Activated CD8-positive, alpha-beta T cell treated with anti-CD3 and anti-CD28 coated beads for 36 hours (primary cell): ENCODE measurements around the gene GSK3B. TPM values are rescaled to one million over a fixed set of nuclear protein-coding genes. Genes with fewer than 3 reads are reported as not detected.
A peak's percentile ranks its signal among the peaks of the same experiment; 100 is the strongest.
"Not testable (repeated sequence)": the region's sequence is repeated elsewhere in the genome, so short reads cannot be mapped to it uniquely, and the experiment has no call there.

Experiments
- ATAC-seq: fragments of 200-7000 bp; cut with Tn5 transposase; one replicate; pipeline ENCODE4 v1.10.0; 2021; ENCODE audit warnings: mild to moderate bottlenecking, moderate library complexity
- CTCF ChIA-PET: fragments of 350-600 bp; sonication (Branson Sonifier 250); formaldehyde crosslinking; loops from one replicate; lab custom pipeline; 2021; ENCODE audit warnings: antibody characterized with exemption; lab: Charles Lee
- POLR2A ChIA-PET: fragments of 350-600 bp; sonication (Branson Sonifier 250); formaldehyde crosslinking; loops from one replicate; lab custom pipeline; 2021; ENCODE audit warnings: antibody characterized with exemption; lab: Charles Lee
- DNase-seq: peaks from one replicate; pipeline ENCODE4 v3.0.0-alpha.2; 2020
- H3K27ac Mint-ChIP-seq: one replicate; pipeline ENCODE4 v1.8.0; 2021; ENCODE audit warnings: mild to moderate bottlenecking, mixed read lengths
- H3K27me3 Mint-ChIP-seq: one replicate; pipeline ENCODE4 v1.8.0; 2021; ENCODE audit warnings: mixed read lengths
- H3K36me3 Mint-ChIP-seq: one replicate; pipeline ENCODE4 v1.8.0; 2021; ENCODE audit warnings: low read depth, mixed read lengths
- H3K4me1 Mint-ChIP-seq: one replicate; pipeline ENCODE4 v1.8.0; 2021; ENCODE audit warnings: low read depth, mixed read lengths
- H3K4me3 Mint-ChIP-seq: one replicate; pipeline ENCODE4 v1.8.0; 2021; ENCODE audit warnings: mild to moderate bottlenecking, moderate library complexity, mixed read lengths
- H3K9me3 Mint-ChIP-seq: one replicate; pipeline ENCODE4 v1.8.0; 2021; ENCODE audit warnings: mixed read lengths
- intact Hi-C: fragments of 100-400 bp; cut with micrococcal nuclease; formaldehyde crosslinking; loops from one replicate; pipeline ENCODE4 v1.10.0; 2022
- total RNA-seq, 2 experiments: library from RNA; stranded (reverse); gene quantifications; one replicate each; pipeline ENCODE4 v1.2.3, GENCODE V29; 2021
- TF ChIP-seq, protein P1 (sequence below): fragments of 200-600 bp; IDR thresholded peaks from one replicate; pipeline ENCODE4 v1.8.0; 2022; ENCODE audit warnings: antibody characterized with exemption, mild to moderate bottlenecking

GSK3B gene
- total RNA-seq, 2 experiments from 2014 or later = 29.0 to 32.1 TPM

DNA sequence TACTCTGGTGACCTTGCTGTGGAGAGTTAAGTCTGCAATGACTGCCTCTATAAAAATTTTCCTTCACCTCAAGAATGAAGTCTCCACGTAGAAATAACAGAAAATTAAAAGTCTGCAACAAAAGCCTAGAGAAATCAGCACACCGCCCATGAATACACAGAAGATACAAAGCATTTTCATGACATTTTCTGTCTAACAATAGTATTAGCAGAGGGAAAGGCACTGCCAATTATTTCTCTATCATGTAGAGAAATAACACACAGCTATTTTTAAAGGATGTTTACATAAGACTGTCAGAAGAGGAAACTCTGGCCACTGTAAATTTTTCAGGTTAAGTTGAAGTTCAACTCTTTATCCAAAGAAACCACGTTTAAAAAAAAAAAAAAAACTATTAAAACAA lies 80.8 kb downstream of the GSK3B start:
- Mint-ChIP-seq H3K9me3 (peaks cover 9% of the 10 kb centered on the region), H3K4me3 (no peak overlapping the region), H3K36me3 (peaks cover 2% of the 10 kb centered on the region), H3K27ac (no peak overlapping the region), H3K4me1 (peaks cover 62% of the 10 kb centered on the region), H3K27me3 (no peaks in the 10 kb centered on the region)
- TF ChIP-seq, protein P1, sequence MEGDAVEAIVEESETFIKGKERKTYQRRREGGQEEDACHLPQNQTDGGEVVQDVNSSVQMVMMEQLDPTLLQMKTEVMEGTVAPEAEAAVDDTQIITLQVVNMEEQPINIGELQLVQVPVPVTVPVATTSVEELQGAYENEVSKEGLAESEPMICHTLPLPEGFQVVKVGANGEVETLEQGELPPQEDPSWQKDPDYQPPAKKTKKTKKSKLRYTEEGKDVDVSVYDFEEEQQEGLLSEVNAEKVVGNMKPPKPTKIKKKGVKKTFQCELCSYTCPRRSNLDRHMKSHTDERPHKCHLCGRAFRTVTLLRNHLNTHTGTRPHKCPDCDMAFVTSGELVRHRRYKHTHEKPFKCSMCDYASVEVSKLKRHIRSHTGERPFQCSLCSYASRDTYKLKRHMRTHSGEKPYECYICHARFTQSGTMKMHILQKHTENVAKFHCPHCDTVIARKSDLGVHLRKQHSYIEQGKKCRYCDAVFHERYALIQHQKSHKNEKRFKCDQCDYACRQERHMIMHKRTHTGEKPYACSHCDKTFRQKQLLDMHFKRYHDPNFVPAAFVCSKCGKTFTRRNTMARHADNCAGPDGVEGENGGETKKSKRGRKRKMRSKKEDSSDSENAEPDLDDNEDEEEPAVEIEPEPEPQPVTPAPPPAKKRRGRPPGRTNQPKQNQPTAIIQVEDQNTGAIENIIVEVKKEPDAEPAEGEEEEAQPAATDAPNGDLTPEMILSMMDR = no peak
- ATAC-seq (no peak), DNase-seq (no peak)
- intact Hi-C loops = no loop called here
- CTCF ChIA-PET = no interaction called here
- POLR2A ChIA-PET = no interaction called here

DNA sequence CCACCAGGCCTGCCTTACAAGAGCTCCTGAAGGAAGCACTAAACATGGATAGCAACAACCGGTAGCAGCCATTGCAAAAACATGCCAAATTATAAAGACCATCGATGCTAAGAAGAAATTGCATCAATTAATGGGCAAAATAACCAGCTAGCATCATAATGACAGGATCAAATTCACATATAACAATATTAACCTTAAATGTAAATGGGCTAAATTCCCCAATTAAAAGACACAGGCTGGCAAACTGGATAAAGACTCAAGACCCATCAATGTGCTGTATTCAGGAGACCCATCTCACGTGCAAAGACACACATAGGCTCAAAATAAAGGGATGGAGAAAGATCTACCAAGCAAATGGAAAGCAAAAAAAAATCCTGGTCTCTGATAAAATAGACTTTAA lies 88.5 kb downstream of the GSK3B start:
- ATAC-seq, H3K4me3 Mint-ChIP-seq, POLR2A ChIA-PET, DNase-seq, intact Hi-C loops, H3K27me3 Mint-ChIP-seq: not testable (repeated sequence)
- CTCF ChIA-PET = interaction anchor here (2.0 kb wide), 1 partner anchor 14 kb away, joined by 4 read pairs; no protein-coding TSS in a partner anchor
- Mint-ChIP-seq H3K36me3 (peaks cover 39% of the 10 kb centered on the region), H3K4me1 (peaks cover 71% of the 10 kb centered on the region), H3K9me3 (peaks cover 39% of the 10 kb centered on the region), H3K27ac (peak overlapping the region; percentile 17)

DNA sequence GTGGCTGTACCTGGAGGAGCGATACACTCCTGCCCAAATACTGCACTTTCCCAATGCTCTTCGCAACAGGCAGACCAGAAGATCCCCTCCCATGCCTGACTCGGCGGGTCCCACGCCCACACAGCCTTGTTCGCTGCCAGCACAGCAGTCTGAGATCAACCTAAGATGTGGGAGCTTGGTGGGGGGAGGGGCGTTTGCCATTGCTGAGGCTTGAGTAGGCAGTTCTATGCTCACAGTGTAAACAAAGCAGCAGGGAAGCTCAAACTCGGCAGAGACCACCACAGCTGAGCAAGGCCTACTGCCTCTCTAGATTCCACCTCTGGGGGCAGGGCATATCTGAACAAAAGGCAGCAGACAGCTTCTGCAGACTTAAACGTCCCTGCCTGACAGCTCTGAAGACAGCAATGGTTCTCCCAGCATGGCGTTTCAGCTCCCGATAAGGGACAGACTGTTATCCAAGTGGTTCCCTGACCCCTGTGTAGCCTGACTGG lies 90.2 kb downstream of the GSK3B start:
- POLR2A ChIA-PET, H3K4me3 Mint-ChIP-seq, H3K27me3 Mint-ChIP-seq, intact Hi-C loops, H3K27ac Mint-ChIP-seq: not testable (repeated sequence)
- Mint-ChIP-seq H3K9me3 (peaks cover 37% of the 10 kb centered on the region), H3K36me3 (peaks cover 55% of the 10 kb centered on the region), H3K4me1 (peaks cover 67% of the 10 kb centered on the region)
- ATAC-seq = peak; percentile 64
- DNase-seq = peak; percentile 72
- CTCF ChIA-PET = interaction anchor here (2.0 kb wide), 1 partner anchor 15 kb away, joined by 4 read pairs; no protein-coding TSS in a partner anchor

DNA sequence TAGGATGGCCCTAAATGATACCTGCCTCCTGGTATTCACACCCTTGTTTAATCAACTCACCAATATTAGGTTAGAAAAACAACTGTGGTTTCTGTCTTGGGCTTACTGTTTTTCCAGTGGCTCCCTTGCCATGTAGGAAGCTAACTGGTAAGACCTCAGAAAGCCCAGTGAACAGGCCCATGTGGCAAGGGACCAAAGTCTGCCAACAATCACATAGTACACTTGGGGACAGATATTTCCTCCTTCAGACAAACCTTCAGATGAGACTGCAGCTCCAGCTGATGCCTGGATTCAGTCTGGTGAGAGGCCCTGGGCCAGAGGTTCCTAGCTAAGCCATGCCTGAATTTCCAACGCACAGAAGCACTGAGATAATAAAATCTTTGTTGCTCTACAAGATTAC lies 96.1 kb downstream of the GSK3B start:
- ChIA-PET POLR2A (no interaction called here), CTCF (no interaction called here)
- H3K27ac Mint-ChIP-seq = no peak overlapping the region
- no peak overlapping the region for H3K4me3 Mint-ChIP-seq
- ATAC-seq (no peak), DNase-seq (no peak)
- TF ChIP-seq, protein P1 = no peak
- no peaks in the 10 kb centered on the region for H3K27me3 Mint-ChIP-seq
- intact Hi-C loops = no loop called here
- peaks cover 30% of the 10 kb centered on the region for H3K4me1 Mint-ChIP-seq
- peaks cover 45% of the 10 kb centered on the region for H3K36me3 Mint-ChIP-seq
- peaks cover 5% of the 10 kb centered on the region for H3K9me3 Mint-ChIP-seq

DNA sequence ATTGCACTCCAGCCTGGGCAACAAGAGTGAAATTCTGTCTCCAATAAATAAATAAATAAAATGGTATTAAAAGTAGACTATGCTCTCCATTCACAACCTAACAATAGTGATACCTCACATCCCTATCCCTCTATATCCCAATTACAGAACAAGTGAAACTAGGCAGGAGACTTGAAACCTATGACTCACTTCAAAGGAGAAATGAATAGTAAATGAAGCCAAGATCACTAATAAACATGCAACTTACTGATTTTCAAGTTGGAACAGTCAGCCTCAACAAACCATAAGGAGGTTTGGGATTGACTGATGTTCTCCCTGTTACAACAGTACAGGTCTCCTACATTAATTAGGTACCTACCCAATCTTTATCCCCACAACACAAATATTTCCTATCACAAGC lies 103.4 kb downstream of the GSK3B start:
- CTCF ChIA-PET = no interaction called here
- no peak for DNase-seq
- H3K9me3 Mint-ChIP-seq = peaks cover 15% of the 10 kb centered on the region
- intact Hi-C loops = no loop called here
- H3K27me3 Mint-ChIP-seq = no peaks in the 10 kb centered on the region
- ATAC-seq = no peak
- peaks cover 20% of the 10 kb centered on the region for H3K36me3 Mint-ChIP-seq
- no peak overlapping the region for H3K27ac Mint-ChIP-seq
- H3K4me1 Mint-ChIP-seq = peaks cover 27% of the 10 kb centered on the region
- TF ChIP-seq, protein P1 = no peak
- no peak overlapping the region for H3K4me3 Mint-ChIP-seq
- POLR2A ChIA-PET = no interaction called here

DNA sequence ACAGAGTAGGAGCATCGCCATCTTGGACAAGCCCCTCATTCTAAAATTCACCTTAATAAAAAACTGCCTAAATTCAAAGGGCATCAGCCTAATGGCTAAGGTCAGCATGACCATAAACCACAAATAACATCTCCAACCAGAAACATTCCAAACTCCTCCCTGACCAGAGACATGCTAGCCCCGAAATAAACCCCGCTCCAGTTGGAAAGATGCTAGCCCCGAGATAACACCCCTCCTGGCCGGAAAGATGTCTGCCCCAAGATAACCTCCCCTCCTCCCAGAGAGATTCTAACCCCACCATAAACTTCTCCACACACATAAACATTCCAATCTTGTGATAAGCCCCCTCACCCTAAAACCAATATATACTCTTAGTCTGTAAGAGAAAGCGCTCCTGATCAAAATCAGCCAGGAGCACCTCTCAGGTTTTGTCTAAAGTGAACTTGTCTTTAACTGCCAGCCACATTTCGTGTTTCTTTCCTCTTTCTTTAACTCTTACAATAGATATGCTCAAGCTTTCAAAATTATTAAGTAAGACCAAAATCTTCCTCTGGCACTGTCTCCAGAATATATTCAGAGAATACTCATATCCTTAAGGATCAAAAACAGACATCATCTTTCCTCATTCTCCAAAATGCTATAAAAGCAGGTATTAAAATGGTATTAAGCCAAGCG lies 104.1 kb downstream of the GSK3B start:
- ChIA-PET POLR2A (no interaction called here), CTCF (no interaction called here)
- Mint-ChIP-seq H3K27ac (no peak overlapping the region), H3K9me3 (peaks cover 23% of the 10 kb centered on the region), H3K4me3 (no peak overlapping the region), H3K36me3 (peaks cover 27% of the 10 kb centered on the region), H3K27me3 (no peaks in the 10 kb centered on the region), H3K4me1 (peaks cover 32% of the 10 kb centered on the region)
- no peak for DNase-seq
- intact Hi-C loops = no loop called here
- no peak for ATAC-seq
- TF ChIP-seq, protein P1 = no peak

DNA sequence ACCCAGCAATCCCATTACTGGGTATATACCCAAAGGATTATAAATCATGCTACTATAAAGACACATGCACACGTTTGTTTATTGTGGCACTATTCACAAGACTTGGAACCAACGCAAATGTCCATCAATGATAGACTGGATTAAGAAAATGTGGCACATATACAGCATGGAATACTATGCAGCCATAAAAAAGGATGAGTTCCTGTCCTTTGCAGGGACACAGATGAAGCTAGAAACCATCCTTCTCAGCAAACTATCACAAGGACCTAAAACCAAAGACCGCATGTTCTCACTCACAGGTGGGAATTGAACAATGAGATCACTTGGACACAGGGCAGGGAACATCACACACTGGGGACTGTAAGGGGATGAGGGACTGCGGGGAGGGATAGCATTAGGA lies 107.4 kb downstream of the GSK3B start:
- DNase-seq, POLR2A ChIA-PET, H3K4me3 Mint-ChIP-seq, ATAC-seq, H3K27me3 Mint-ChIP-seq, H3K27ac Mint-ChIP-seq, intact Hi-C loops, CTCF ChIA-PET: not testable (repeated sequence)
- H3K36me3 Mint-ChIP-seq = peaks cover 52% of the 10 kb centered on the region
- H3K4me1 Mint-ChIP-seq = peaks cover 35% of the 10 kb centered on the region
- H3K9me3 Mint-ChIP-seq = peaks cover 39% of the 10 kb centered on the region
